ENCODE data around the gene EIF4E3.

The EIF4E3 gene

GRCh38 chr3:71629711-71630110 is 95.5 kb downstream of the EIF4E3 start:
- no peaks in the 10 kb centered on the region for H3K79me2 ChIP-seq (ENCODE audit: insufficient read depth, low read length)
- no peaks in the 10 kb centered on the region for H3K9me2 ChIP-seq (replicated peaks; ENCODE audit: insufficient read depth, low read length)
- H3K9me3 ChIP-seq (ENCODE audit: insufficient read depth, low read length): no peaks in the 10 kb centered on the region
- no peaks in the 10 kb centered on the region for H4K20me1 ChIP-seq (ENCODE audit: low read depth, low read length)
- no peak overlapping the region for H3K9ac ChIP-seq (ENCODE audit: low read length)
- H3K4me2 ChIP-seq (ENCODE audit: low read depth, low read length, poor library complexity, severe bottlenecking): no peak overlapping the region
- H3K27me3 ChIP-seq (ENCODE audit: low read length): no peaks in the 10 kb centered on the region
- H3K36me3 ChIP-seq (ENCODE audit: low read length): no peaks in the 10 kb centered on the region
- no peak overlapping the region for H3K27ac ChIP-seq (ENCODE audit: low read depth, low read length)
- H3K4me3 ChIP-seq (ENCODE audit: insufficient read depth, low read length, poor library complexity, severe bottlenecking): no peak overlapping the region
- TF ChIP-seq CTCF (IDR thresholded peaks at IDR 0.05; ENCODE audit: insufficient read depth, low read length, poor library complexity, severe bottlenecking) (no peak), EZH2phosphoT487 (conservative IDR thresholded peaks at IDR 0.05; ENCODE audit: low read length) (no peak)
- H2AFZ ChIP-seq (ENCODE audit: low read depth, low read length, severe bottlenecking): no peak overlapping the region
- H3F3A ChIP-seq (ENCODE audit: insufficient read depth): no peaks in the 10 kb centered on the region

GRCh38 chr3:71629289-71629688 is 95.9 kb downstream of the EIF4E3 start:
- Histone ChIP-seq H3K36me3 (ENCODE audit: low read length) (no peaks in the 10 kb centered on the region), H3K4me2 (ENCODE audit: low read depth, low read length, poor library complexity, severe bottlenecking) (no peak overlapping the region), H3K9me3 (ENCODE audit: insufficient read depth, low read length) (no peaks in the 10 kb centered on the region), H3K27ac (ENCODE audit: low read depth, low read length) (no peak overlapping the region), H3F3A (ENCODE audit: insufficient read depth) (no peaks in the 10 kb centered on the region), H4K20me1 (ENCODE audit: low read depth, low read length) (no peaks in the 10 kb centered on the region), H3K79me2 (ENCODE audit: insufficient read depth, low read length) (no peaks in the 10 kb centered on the region), H3K4me3 (ENCODE audit: insufficient read depth, low read length, poor library complexity, severe bottlenecking) (no peak overlapping the region), H2AFZ (ENCODE audit: low read depth, low read length, severe bottlenecking) (no peak overlapping the region), H3K9me2 (replicated peaks; ENCODE audit: insufficient read depth, low read length) (no peaks in the 10 kb centered on the region), H3K9ac (ENCODE audit: low read length) (no peak overlapping the region), H3K27me3 (ENCODE audit: low read length) (no peaks in the 10 kb centered on the region)
- TF ChIP-seq CTCF (IDR thresholded peaks at IDR 0.05; ENCODE audit: insufficient read depth, low read length, poor library complexity, severe bottlenecking) (no peak), EZH2phosphoT487 (conservative IDR thresholded peaks at IDR 0.05; ENCODE audit: low read length) (no peak)

- H3K27me3 ChIP-seq (ENCODE audit: low read length): no peaks in the 10 kb centered on the region
- H4K20me1 ChIP-seq (ENCODE audit: low read depth, low read length): no peaks in the 10 kb centered on the region
- H3K9me2 ChIP-seq (replicated peaks; ENCODE audit: insufficient read depth, low read length): no peaks in the 10 kb centered on the region
- H3F3A ChIP-seq (ENCODE audit: insufficient read depth): no peaks in the 10 kb centered on the region
- H3K79me2 ChIP-seq (ENCODE audit: insufficient read depth, low read length): no peaks in the 10 kb centered on the region
- TF ChIP-seq CTCF (IDR thresholded peaks at IDR 0.05; ENCODE audit: insufficient read depth, low read length, poor library complexity, severe bottlenecking): no peak
- no peak for TF ChIP-seq EZH2phosphoT487 (conservative IDR thresholded peaks at IDR 0.05; ENCODE audit: low read length)
- no peaks in the 10 kb centered on the region for H3K36me3 ChIP-seq (ENCODE audit: low read length)
- no peak overlapping the region for H2AFZ ChIP-seq (ENCODE audit: low read depth, low read length, severe bottlenecking)
- H3K27ac ChIP-seq (ENCODE audit: low read depth, low read length): no peak overlapping the region
- no peak overlapping the region for H3K4me3 ChIP-seq (ENCODE audit: insufficient read depth, low read length, poor library complexity, severe bottlenecking)
- H3K9ac ChIP-seq (ENCODE audit: low read length): no peak overlapping the region
- H3K9me3 ChIP-seq (ENCODE audit: insufficient read depth, low read length): no peaks in the 10 kb centered on the region
- H3K4me2 ChIP-seq (ENCODE audit: low read depth, low read length, poor library complexity, severe bottlenecking): no peak overlapping the region
Measured at GRCh38 chr3:71628522-71628921, 96.7 kb downstream of the EIF4E3 start.
